ENCODE data around the gene BET1L.
"Not testable (repeated sequence)": the region's sequence is repeated elsewhere in the genome, so short reads cannot be mapped to it uniquely, and the experiment has no call there.

Gene BET1L

GRCh38 chr11:227824-228379 is 20.7 kb upstream of the BET1L start:
- ATAC-seq: no peak

- peak in 1 of 2 donors; percentile 30 for ATAC-seq
Observed at GRCh38 chr11:225734-226453, 18.7 kb upstream of the BET1L start.

- ATAC-seq: no peak
Observed at GRCh38 chr11:224424-224823, 17.2 kb upstream of the BET1L start.

DNA sequence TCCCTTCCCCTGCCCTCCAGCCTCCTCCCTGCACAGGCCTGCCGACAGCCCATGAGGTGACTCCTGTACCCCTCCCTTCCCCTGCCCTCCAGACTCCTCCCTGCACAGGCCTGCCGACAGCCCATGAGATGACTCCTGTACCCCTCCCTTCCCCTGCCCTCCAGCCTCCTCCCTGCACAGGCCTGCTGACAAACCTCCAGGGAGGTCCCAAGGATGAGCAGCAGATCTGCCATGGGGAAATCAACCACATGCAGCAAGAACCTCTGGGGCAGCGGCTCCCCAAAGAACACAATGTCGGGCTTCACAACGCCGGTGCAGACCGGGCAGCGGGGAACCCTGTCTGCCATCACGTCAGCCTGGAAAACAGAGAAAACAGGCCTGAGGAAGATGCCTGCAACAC is 16.7 kb upstream of the BET1L start:
- no peak for ATAC-seq

GRCh38 chr11:223026-223789 is 16.0 kb upstream of the BET1L start:
- no peak for ATAC-seq

- no peak for ATAC-seq
Observed at GRCh38 chr11:221998-222789, 15.0 kb upstream of the BET1L start.

GRCh38 chr11:221539-221938 is 14.3 kb upstream of the BET1L start:
- no peak for ATAC-seq

DNA sequence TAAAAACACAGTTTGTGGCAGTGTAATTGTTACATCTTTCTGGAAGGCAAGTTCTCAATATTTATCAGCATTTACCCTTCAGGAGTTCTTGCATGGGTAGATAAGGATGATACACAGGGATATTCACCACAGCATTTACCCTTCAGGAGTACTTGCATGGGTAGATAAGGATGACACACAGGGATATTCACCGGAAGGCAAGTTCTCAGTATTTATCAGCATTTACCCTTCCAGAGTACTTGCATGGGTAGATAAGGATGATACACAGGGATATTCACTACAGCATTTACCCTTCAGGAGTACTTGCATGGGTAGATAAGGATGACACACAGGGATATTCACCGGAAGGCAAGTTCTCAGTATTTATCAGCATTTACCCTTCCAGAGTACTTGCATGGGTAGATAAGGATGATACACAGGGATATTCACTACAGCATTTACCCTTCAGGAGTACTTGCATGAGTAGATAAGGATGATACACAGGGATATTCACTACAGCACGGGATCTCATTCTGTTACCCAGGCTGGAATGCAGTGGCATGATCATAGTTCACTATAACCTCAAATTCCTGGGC is 13.5 kb upstream of the BET1L start:
- not testable (repeated sequence) for ATAC-seq

DNA sequence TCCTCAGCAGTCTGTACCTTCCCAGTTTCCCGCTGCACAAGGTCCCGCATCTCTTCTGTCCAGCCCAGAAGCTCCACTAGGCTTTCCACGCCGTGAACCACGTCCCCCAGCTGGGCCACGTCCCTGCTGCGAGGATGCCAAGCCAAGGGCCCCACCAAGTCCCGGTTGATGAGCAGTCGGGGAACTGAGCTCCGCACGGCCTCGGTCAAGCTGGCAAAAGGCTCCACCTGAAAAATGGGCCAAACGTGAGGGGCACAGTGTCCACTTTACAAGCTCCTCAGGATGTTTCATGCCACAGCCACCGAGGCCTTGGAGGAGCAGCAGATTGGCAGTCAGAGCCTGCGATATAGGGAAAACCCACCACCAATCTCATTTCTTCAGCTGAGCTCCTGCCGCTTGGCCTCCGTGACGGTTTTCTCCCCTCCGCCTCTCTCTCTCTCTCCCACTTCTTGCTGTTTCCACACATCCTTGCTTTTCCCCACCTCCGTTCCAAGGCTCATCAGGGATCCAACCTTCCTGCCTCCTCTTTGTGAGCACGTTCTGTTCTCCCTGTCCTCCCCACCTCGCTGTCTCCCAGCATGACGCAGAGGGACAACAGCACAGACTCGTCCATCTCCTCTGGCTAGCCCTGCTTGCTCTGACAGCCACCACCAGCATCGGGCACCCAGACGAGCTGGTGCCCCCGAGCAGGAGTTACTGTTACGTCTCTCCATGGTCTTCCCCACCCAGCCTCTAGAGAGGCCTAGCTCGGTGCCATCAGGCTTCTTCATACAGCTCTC is 11.8 kb upstream of the BET1L start:
- ATAC-seq: no peak

DNA sequence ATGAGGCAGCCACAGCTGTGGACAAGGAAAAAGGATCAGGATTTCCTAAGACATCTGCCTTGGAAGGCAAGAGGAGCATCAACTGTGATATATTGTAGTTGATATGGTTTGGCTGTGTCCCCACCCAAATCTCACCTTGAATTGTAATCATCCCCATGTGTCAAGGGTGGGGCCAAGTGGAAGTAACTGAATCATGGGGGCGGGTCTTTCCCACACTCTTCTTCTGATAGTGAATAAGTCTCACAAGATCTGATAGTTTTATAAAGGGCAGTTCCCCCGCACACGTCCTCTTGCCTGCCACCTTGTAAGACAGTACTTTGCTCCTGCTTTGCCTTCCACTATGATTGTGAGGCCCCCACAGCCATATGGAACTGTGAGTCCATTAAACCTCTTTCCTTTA is 10.5 kb upstream of the BET1L start:
- peak in 1 of 2 donors; percentile 36 for ATAC-seq

DNA sequence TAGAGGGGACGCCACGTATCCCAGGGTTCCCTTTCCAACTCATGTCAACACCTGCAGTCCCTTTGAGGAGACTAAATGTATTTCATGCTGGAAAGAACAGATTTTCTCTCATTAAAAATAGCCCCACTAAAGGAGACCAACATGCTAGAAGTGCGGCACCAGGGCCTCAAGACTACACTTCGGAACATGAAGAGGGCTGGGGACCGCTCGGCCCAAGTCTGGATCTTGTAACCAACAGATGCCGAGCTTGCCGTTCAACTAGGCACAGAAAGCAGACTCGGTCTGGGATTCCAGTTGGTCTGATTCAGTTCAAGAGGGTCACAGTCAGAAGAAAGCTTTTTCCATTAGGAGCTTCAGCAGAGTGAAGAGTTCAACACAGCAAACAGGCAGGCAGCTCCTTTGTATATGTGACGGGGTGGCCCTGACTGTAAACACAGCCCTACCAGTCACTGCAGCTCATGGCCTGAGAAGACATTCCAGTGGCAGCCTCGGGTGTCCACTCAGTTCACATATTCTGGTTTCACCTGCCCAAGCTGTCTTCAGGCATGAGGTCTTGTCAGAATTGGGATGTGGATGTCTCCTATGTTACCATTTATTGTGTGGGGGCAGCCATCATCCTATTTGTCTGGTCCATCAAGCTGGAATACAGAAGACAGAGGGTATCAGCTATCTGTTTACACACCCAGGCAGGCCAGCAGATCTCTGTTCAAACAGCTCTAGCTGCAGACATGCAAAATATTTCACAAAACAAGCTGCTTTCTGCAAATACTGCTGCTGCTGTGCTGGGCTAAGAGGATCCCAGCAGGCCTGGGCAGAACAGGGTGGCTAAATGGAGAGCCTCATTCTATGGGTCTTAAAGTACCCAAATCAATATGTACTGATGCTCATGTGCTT is 9.1 kb upstream of the BET1L start:
- no peak for ATAC-seq

DNA sequence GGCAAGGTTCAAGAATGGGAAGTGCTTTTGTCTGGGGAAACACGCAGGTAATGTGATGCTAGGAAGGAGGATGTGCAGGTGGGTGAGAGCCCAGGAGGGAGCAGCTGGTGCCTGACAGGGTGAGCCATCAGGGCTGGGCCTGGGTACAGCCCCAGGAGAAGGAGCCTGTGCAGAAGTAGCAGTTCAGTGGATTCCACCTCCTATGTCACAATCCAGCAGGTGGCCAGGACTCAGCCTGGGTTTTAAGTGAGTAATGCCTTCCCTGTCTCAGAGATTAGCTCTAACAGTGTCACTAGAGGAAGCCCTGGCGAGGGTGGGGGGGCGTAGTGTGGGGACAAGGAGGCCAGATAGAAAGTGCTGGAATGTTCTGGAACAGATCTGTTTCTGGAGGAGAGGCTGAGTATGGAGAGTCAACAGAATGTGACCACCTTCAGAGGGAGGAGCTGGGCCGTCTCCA is 8.4 kb upstream of the BET1L start:
- no peak for ATAC-seq

DNA sequence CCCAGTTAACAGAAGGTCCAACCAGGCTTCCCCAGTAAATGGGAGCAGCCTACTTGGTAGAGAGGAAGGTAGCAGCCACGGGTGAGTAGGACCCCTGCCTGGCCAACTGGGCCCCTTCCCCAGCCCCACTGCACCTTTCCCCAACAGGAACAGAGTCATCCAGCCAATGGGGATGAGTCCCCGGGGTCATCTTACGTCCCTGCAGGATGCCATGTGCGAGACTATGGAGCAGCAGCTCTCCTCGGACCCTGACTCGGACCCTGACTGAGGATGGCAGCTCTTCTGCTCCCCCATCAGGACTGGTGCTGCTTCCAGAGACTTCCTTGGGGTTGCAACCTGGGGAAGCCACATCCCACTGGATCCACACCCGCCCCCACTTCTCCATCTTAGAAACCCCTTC is 6.9 kb upstream of the BET1L start:
- no peak for ATAC-seq

DNA sequence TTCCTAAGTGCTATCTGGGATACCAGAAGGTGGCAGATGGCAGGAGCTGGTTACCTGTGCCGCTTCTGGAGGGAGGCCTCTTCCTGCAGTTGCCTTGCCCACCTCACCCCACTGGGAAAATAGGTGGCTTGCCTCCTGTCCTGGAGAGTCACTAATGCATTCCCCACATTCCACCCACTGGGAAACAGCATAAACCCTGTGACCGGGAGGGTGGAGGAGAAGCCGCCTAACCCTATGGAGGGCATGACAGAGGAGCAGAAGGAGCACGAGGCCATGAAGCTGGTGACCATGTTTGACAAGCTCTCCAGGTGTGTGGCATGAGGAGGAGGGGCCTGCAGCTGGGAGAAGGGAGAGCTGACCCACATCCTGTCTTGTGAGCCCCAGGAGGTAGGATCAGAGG is 5.9 kb upstream of the BET1L start:
- ATAC-seq: no peak

DNA sequence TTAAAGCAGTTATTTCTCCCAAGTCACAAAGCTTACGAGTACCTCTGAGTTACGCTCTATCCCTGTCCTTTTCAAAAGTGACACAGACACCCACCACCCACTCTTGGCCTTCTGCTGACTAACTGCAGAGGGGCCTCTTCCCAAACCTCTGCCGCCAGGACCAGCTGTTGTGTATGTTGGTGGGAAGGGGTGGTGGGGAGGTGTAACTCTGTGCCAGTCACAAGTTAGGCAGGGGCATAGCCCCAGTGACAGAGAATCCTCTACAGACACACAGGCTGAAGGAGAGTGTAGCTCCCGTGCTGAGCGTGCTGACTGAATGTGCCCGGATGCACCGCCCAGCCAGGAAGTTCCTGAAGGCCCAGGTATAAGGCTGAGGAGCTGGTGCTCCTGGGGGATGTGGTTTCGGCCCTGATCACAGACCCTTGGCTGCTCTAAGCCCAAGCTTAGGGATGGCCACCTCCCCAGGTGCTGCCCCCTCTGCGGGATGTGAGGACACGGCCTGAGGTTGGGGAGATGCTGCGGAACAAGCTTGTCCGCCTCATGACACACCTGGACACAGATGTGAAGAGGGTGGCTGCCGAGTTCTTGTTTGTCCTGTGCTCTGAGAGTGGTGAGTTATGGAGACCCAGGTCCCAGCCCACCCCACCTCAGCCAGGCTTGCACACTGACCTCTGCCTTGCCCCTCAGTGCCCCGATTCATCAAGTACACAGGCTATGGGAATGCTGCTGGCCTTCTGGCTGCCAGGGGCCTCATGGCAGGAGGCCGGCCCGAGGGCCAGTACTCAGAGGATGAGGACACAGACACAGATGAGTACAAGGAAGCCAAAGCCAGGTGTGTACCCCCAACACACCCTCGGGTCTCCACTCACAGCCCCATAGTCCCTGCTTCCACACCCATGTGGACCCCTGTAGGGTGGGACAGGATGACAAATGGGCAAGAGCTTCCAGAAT is 5.2 kb upstream of the BET1L start:
- ATAC-seq: no peak

GRCh38 chr11:211741-212140 is 4.5 kb upstream of the BET1L start:
- no peak for ATAC-seq

DNA sequence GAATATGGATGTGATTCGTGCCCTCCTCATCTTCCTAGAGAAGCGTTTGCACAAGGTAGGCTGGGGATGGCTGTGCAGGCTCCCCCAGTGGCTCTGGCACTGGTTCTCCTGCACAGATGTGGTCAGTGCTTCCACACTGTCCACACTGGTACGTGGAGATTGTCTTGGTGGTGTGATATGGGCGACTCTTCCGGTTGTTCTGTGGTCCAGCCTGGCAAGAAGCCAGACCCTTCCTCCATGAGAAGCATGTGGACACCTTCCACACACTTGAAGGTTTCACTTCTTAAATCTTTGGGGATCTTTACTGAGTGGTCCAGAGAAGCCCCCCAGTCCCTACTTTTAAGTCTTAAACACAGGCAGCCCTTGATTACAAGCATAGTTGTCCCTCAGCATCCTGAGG is 4.1 kb upstream of the BET1L start:
- ATAC-seq: no peak

- no peak for ATAC-seq
Observed at GRCh38 chr11:210803-211180, 3.6 kb upstream of the BET1L start.

- ATAC-seq: no peak
Observed at GRCh38 chr11:210122-210802, 3.1 kb upstream of the BET1L start.
